ENCODE results near the gene MGAT4C. TPM values are rescaled to one million over a fixed set of nuclear protein-coding genes. Genes with fewer than 3 reads are reported as not detected.

MGAT4C gene
- total RNA-seq, 1 experiment from 2014 or later: not detected

DNA sequence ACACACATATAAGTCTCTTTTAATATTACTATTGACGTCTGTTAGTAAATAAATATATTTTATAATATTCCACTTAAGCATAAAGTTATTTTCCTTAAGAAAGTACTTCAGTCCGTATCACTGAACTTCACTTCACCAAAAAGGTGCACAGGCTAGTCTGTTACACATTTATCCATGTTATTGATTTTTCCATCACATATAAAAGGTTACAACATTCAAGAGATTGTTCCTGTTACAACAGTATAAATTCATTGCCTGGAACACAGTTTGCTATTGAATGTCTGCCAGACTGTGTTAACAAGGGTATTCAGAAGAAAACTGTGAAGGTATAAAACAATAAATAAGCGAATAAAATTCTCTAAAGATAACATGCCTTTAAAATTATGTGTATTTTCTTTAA, 206.2 kb downstream of the MGAT4C start:
- H3K9me2 ChIP-seq (replicated peaks; ENCODE audit: insufficient read depth, low read length): no peaks in the 10 kb centered on the region
- no peak overlapping the region for H3K4me2 ChIP-seq (ENCODE audit: low read depth, low read length, poor library complexity, severe bottlenecking)
- no peaks in the 10 kb centered on the region for H3K4me1 ChIP-seq (ENCODE audit: low read length)
- no peak overlapping the region for H3K27ac ChIP-seq (ENCODE audit: low read length)
- no peak overlapping the region for H3K9ac ChIP-seq (ENCODE audit: low read length)
- no peak overlapping the region for H3K4me3 ChIP-seq (ENCODE audit: low read length)
- no peak for DNase-seq
- no peaks in the 10 kb centered on the region for H3K79me2 ChIP-seq (ENCODE audit: low read length)
- no peak overlapping the region for H2AFZ ChIP-seq (ENCODE audit: low read length)
- peaks cover 18% of the 10 kb centered on the region for H3K9me3 ChIP-seq (ENCODE audit: low read length)
- no peaks in the 10 kb centered on the region for H3K36me3 ChIP-seq (ENCODE audit: insufficient read depth, low read length)
- no peaks in the 10 kb centered on the region for H3K27me3 ChIP-seq (ENCODE audit: low read length)
- no peaks in the 10 kb centered on the region for H4K20me1 ChIP-seq (ENCODE audit: insufficient read depth, low read depth, low read length)

DNA sequence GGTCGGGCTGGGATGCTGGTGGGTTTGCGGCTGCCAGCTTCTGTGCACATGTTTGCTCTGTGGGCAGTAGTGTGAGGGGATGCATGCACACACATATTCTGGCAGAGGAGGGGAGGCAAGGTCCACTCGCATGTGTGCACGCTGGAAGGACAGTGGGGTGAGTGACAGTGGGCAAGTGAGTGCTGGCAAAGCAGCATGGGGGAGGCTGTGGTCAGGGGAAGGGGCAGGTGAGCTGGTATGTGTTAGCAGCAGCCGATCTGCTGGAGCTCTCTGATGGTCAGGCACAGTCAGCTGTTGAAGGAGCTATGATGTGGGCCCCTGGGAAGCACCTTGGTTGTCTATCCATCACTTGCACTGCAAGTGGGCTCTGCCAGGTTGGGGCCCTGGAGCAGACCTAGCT, 211.8 kb downstream of the MGAT4C start:
- Histone ChIP-seq H3K9me3 (ENCODE audit: low read length) (peaks cover 18% of the 10 kb centered on the region), H3K4me2 (ENCODE audit: low read depth, low read length, poor library complexity, severe bottlenecking) (no peak overlapping the region), H3K27me3 (ENCODE audit: low read length) (no peaks in the 10 kb centered on the region), H3K9me2 (replicated peaks; ENCODE audit: insufficient read depth, low read length) (no peaks in the 10 kb centered on the region), H2AFZ (ENCODE audit: low read length) (no peak overlapping the region), H3K9ac (ENCODE audit: low read length) (no peak overlapping the region), H3K4me3 (ENCODE audit: low read length) (no peak overlapping the region), H3K79me2 (ENCODE audit: low read length) (no peaks in the 10 kb centered on the region), H3K4me1 (ENCODE audit: low read length) (no peaks in the 10 kb centered on the region), H3K36me3 (ENCODE audit: insufficient read depth, low read length) (no peaks in the 10 kb centered on the region), H4K20me1 (ENCODE audit: insufficient read depth, low read depth, low read length) (no peaks in the 10 kb centered on the region), H3K27ac (ENCODE audit: low read length) (no peak overlapping the region)
- no peak for DNase-seq

DNA sequence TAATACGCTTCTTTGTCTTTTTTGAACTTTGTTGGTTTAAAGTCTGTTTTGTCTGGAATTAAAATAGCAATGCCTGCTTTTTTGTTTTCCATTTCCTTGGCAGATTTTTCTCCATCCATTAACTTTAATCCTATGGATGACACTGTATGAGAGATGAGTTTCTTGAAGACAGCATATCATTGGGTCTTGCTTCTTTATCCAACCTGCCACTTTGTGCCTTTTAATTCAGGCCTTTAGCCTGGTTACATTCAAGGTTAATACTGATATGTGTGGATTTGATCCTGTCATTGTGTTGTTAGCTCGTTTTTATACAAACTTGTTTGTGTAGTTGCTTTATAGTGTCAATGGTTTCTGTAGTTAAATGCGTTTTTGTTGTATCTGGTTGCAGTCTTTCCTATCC, 214.1 kb downstream of the MGAT4C start:
- Histone ChIP-seq H3K27me3 (ENCODE audit: low read length) (no peaks in the 10 kb centered on the region), H3K4me1 (ENCODE audit: low read length) (no peaks in the 10 kb centered on the region), H3K36me3 (ENCODE audit: insufficient read depth, low read length) (no peaks in the 10 kb centered on the region), H4K20me1 (ENCODE audit: insufficient read depth, low read depth, low read length) (no peaks in the 10 kb centered on the region), H3K9ac (ENCODE audit: low read length) (no peak overlapping the region), H3K4me3 (ENCODE audit: low read length) (no peak overlapping the region), H3K9me2 (replicated peaks; ENCODE audit: insufficient read depth, low read length) (no peaks in the 10 kb centered on the region), H3K4me2 (ENCODE audit: low read depth, low read length, poor library complexity, severe bottlenecking) (no peak overlapping the region), H2AFZ (ENCODE audit: low read length) (no peak overlapping the region), H3K27ac (ENCODE audit: low read length) (no peak overlapping the region), H3K79me2 (ENCODE audit: low read length) (no peaks in the 10 kb centered on the region), H3K9me3 (ENCODE audit: low read length) (peaks cover 18% of the 10 kb centered on the region)
- no peak for DNase-seq

DNA sequence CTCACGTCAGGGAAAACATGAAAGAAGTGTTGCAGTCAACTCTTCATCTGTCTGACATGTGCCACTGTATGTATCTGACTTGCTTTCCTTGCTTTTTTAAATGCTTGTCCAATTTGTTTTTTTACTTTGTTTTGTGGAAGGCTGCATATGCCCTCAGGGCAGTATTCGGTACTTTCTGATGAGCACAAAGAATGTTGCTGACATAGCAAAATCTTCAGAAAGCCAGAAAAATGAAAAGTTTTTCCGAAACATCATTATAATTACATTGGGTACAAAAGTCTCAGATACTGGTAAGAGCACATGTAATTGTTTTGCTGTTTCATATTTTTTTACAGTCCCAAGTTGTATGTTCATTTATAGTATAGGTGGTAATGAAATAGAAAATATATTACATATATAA, 237.8 kb downstream of the MGAT4C start:
- DNase-seq: no peak
- no peaks in the 10 kb centered on the region for H3K36me3 ChIP-seq (ENCODE audit: insufficient read depth, low read length)
- 0 out of 2 replicates have a peak, but pooled peaks cover 2% of the 10 kb centered on the region for H3K9me3 ChIP-seq (ENCODE audit: low read length)
- H4K20me1 ChIP-seq (ENCODE audit: insufficient read depth, low read depth, low read length): no peaks in the 10 kb centered on the region
- no peak overlapping the region for H3K4me3 ChIP-seq (ENCODE audit: low read length)
- no peaks in the 10 kb centered on the region for H3K4me1 ChIP-seq (ENCODE audit: low read length)
- H3K9me2 ChIP-seq (replicated peaks; ENCODE audit: insufficient read depth, low read length): no peaks in the 10 kb centered on the region
- H3K9ac ChIP-seq (ENCODE audit: low read length): no peak overlapping the region
- H3K27ac ChIP-seq (ENCODE audit: low read length): no peak overlapping the region
- H2AFZ ChIP-seq (ENCODE audit: low read length): no peak overlapping the region
- H3K79me2 ChIP-seq (ENCODE audit: low read length): no peaks in the 10 kb centered on the region
- no peak overlapping the region for H3K4me2 ChIP-seq (ENCODE audit: low read depth, low read length, poor library complexity, severe bottlenecking)
- H3K27me3 ChIP-seq (ENCODE audit: low read length): no peaks in the 10 kb centered on the region

DNA sequence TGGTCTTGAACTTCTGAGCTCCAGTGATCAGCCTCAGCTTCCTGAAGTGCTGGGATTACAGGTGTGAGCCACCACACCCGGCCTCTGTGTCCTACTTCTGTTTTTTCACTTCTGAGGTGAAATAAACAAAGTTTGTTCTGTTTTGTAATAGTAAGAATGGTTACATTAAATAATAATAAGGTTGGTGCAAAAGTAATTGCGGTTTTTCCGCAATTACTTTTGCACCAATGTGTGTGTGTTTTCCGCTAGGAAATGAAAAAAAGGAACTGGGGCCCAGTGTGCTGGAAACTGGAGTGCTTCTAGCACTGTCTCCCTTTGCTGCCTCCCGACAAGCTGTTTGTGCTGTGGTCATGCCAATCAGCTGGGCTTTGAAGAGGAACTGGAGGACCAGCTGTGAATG, 241.2 kb downstream of the MGAT4C start:
- Histone ChIP-seq H4K20me1 (ENCODE audit: insufficient read depth, low read depth, low read length) (no peaks in the 10 kb centered on the region), H3K36me3 (ENCODE audit: insufficient read depth, low read length) (no peaks in the 10 kb centered on the region), H3K9me2 (replicated peaks; ENCODE audit: insufficient read depth, low read length) (no peaks in the 10 kb centered on the region), H3K79me2 (ENCODE audit: low read length) (no peaks in the 10 kb centered on the region), H3K4me1 (ENCODE audit: low read length) (no peaks in the 10 kb centered on the region), H3K27ac (ENCODE audit: low read length) (no peak overlapping the region), H3K27me3 (ENCODE audit: low read length) (no peaks in the 10 kb centered on the region), H3K9ac (ENCODE audit: low read length) (no peak overlapping the region), H3K9me3 (ENCODE audit: low read length) (peaks cover 10% of the 10 kb centered on the region), H2AFZ (ENCODE audit: low read length) (no peak overlapping the region), H3K4me3 (ENCODE audit: low read length) (no peak overlapping the region), H3K4me2 (ENCODE audit: low read depth, low read length, poor library complexity, severe bottlenecking) (no peak overlapping the region)
- DNase-seq: no peak

DNA sequence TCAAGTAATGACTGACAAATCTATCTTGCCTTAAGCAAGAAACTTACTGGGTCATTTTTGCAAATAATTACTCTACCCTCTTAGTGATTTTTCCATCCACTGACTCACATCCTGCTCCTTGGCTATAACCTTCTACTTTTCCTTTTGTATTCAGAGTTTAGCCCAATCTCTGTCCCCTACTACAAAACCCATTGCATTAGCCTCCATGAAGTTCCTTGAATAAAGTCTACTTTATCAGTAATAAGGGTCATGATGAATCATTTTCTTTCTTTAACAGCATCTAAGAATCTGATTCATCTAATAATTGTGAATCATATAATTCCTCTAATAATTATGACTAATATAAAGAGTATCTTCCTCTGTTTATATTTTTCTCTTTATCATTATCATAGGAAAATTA, 249.5 kb downstream of the MGAT4C start:
- no peaks in the 10 kb centered on the region for H3K36me3 ChIP-seq (ENCODE audit: insufficient read depth, low read length)
- peaks cover 30% of the 10 kb centered on the region for H3K9me3 ChIP-seq (ENCODE audit: low read length)
- no peaks in the 10 kb centered on the region for H3K9me2 ChIP-seq (replicated peaks; ENCODE audit: insufficient read depth, low read length)
- H3K4me1 ChIP-seq (ENCODE audit: low read length): no peaks in the 10 kb centered on the region
- H2AFZ ChIP-seq (ENCODE audit: low read length): no peak overlapping the region
- H3K27ac ChIP-seq (ENCODE audit: low read length): no peak overlapping the region
- H3K9ac ChIP-seq (ENCODE audit: low read length): no peak overlapping the region
- H3K4me2 ChIP-seq (ENCODE audit: low read depth, low read length, poor library complexity, severe bottlenecking): no peak overlapping the region
- H3K79me2 ChIP-seq (ENCODE audit: low read length): no peaks in the 10 kb centered on the region
- H4K20me1 ChIP-seq (ENCODE audit: insufficient read depth, low read depth, low read length): no peaks in the 10 kb centered on the region
- no peaks in the 10 kb centered on the region for H3K27me3 ChIP-seq (ENCODE audit: low read length)
- no peak for DNase-seq
- no peak overlapping the region for H3K4me3 ChIP-seq (ENCODE audit: low read length)

DNA sequence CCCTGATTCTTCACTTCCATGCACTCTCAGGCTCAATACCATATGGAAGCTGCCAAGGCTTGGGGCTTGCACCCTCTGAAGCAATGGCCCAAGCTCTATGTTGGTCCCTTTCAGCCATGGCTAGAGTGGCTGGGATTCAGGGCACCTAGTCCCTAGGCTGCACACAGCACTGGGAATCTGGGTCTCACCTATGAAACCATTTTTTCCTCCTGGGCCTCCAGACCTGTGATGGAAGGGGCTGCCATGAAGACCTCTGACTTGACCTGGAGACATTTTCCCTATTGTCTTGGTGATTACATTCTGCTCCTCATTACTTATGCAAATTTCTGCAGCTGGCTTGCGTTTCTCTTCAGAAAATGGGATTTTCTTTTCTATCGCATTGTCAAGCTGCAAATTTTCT, 258.1 kb downstream of the MGAT4C start:
- no peaks in the 10 kb centered on the region for H3K27me3 ChIP-seq (ENCODE audit: low read length)
- no peak overlapping the region for H3K4me2 ChIP-seq (ENCODE audit: low read depth, low read length, poor library complexity, severe bottlenecking)
- no peak for DNase-seq
- no peak overlapping the region for H3K4me3 ChIP-seq (ENCODE audit: low read length)
- peaks cover 27% of the 10 kb centered on the region for H3K9me3 ChIP-seq (ENCODE audit: low read length)
- no peaks in the 10 kb centered on the region for H4K20me1 ChIP-seq (ENCODE audit: insufficient read depth, low read depth, low read length)
- H3K4me1 ChIP-seq (ENCODE audit: low read length): no peaks in the 10 kb centered on the region
- no peak overlapping the region for H3K9ac ChIP-seq (ENCODE audit: low read length)
- no peaks in the 10 kb centered on the region for H3K36me3 ChIP-seq (ENCODE audit: insufficient read depth, low read length)
- no peaks in the 10 kb centered on the region for H3K79me2 ChIP-seq (ENCODE audit: low read length)
- no peak overlapping the region for H2AFZ ChIP-seq (ENCODE audit: low read length)
- H3K9me2 ChIP-seq (replicated peaks; ENCODE audit: insufficient read depth, low read length): no peaks in the 10 kb centered on the region
- H3K27ac ChIP-seq (ENCODE audit: low read length): no peak overlapping the region

DNA sequence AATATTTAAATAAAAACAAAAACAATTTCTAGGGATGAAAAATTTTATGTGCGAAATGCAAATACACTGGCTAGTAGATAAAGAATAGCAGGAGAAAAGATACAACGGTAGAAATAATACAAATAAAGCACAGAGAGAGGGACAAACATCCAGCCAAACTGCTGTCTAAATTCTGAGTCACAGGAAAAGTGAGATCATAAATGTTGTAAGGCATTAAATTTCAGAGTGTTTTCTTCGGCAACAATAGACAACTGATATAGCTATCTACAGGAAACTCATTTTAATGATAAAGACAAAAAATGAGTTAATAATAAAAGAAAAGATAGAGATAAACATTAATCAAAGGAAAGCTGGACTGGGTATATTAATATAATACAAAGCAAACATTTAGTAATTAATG, 259.9 kb downstream of the MGAT4C start:
- no peaks in the 10 kb centered on the region for H3K4me1 ChIP-seq (ENCODE audit: low read length)
- no peak overlapping the region for H2AFZ ChIP-seq (ENCODE audit: low read length)
- no peaks in the 10 kb centered on the region for H3K9me2 ChIP-seq (replicated peaks; ENCODE audit: insufficient read depth, low read length)
- H3K27me3 ChIP-seq (ENCODE audit: low read length): no peaks in the 10 kb centered on the region
- H3K9me3 ChIP-seq (ENCODE audit: low read length): peaks cover 20% of the 10 kb centered on the region; the same call in 1 of the 2 replicates
- H3K36me3 ChIP-seq (ENCODE audit: insufficient read depth, low read length): no peaks in the 10 kb centered on the region
- DNase-seq: no peak
- no peaks in the 10 kb centered on the region for H3K79me2 ChIP-seq (ENCODE audit: low read length)
- no peak overlapping the region for H3K4me3 ChIP-seq (ENCODE audit: low read length)
- no peaks in the 10 kb centered on the region for H4K20me1 ChIP-seq (ENCODE audit: insufficient read depth, low read depth, low read length)
- no peak overlapping the region for H3K27ac ChIP-seq (ENCODE audit: low read length)
- H3K4me2 ChIP-seq (ENCODE audit: low read depth, low read length, poor library complexity, severe bottlenecking): no peak overlapping the region
- no peak overlapping the region for H3K9ac ChIP-seq (ENCODE audit: low read length)

DNA sequence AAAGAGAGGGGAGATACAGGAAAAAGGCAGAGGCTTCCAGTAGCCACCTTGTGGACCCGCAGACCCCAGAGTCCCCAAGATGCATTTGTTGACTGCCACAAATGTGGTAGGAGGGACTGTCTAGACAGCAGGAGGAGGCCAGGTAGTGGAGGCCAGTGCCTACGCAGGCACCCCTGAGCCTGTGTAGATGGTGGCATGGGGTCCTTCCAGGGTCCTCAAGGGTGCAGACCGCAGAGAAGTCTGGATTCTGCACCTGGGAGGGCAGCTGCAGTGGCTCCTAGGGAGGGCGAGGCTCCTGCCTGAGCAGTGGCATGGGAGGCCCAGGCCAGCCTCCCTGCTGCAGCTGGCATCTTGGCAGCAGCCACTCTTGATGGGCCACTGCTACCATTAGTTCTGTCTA, 262.4 kb downstream of the MGAT4C start:
- H3K4me1 ChIP-seq (ENCODE audit: low read length): no peaks in the 10 kb centered on the region
- H3K9ac ChIP-seq (ENCODE audit: low read length): no peak overlapping the region
- no peaks in the 10 kb centered on the region for H4K20me1 ChIP-seq (ENCODE audit: insufficient read depth, low read depth, low read length)
- H3K4me2 ChIP-seq (ENCODE audit: low read depth, low read length, poor library complexity, severe bottlenecking): no peak overlapping the region
- H2AFZ ChIP-seq (ENCODE audit: low read length): no peak overlapping the region
- no peaks in the 10 kb centered on the region for H3K9me2 ChIP-seq (replicated peaks; ENCODE audit: insufficient read depth, low read length)
- no peaks in the 10 kb centered on the region for H3K36me3 ChIP-seq (ENCODE audit: insufficient read depth, low read length)
- H3K27ac ChIP-seq (ENCODE audit: low read length): no peak overlapping the region
- peaks cover 28% of the 10 kb centered on the region for H3K9me3 ChIP-seq (ENCODE audit: low read length)
- DNase-seq: no peak
- H3K27me3 ChIP-seq (ENCODE audit: low read length): no peaks in the 10 kb centered on the region
- no peak overlapping the region for H3K4me3 ChIP-seq (ENCODE audit: low read length)
- no peaks in the 10 kb centered on the region for H3K79me2 ChIP-seq (ENCODE audit: low read length)
